ENCODE data around the gene ASCC2.
A peak's percentile ranks its signal among the peaks of the same experiment; 100 is the strongest.

ASCC2 gene

DNA sequence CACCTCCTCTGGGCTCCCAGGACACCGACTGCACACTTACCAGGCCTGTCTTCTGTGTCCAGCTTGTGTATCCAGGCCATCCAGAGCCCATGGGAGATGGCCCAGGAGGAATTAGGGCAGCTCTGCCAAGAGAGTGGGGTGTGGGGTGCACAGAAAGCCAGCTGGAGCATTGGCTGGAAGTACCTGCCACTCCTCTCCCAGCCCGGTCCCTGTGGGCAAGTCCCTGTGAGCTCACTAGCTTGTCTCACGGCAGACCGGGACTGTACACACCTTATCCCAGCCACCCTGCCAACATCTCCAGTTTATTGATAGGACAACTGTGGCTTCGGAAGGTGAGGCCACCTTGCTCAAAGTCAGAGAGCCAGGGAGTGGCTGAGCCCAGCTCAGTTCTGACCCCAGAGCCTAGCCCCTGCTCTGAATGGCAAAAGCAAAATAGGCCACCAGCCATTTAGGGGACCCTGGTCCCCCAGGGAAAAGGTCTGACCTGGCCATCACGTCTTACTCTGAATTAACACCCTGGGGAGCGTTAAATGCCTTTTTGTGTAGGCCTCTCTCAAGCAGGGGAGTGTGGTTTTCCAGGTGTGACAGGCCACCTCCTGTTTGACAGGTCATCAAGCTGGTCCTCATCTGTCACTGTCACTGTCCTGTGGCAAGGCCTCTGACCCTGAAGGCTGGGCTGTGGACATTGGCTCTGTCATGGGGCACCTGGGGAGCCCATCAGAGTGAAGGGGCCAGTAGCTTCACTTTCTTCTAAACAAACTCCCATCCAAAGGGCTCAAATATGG, 55.8 kb downstream of the ASCC2 start:
- H3K4me3 ChIP-seq (replicated peaks in 1 of 2; ENCODE audit: low read depth in 2 of 2, low read length in 2 of 2), result no peak overlapping the region
- TF ChIP-seq, protein P1, sequence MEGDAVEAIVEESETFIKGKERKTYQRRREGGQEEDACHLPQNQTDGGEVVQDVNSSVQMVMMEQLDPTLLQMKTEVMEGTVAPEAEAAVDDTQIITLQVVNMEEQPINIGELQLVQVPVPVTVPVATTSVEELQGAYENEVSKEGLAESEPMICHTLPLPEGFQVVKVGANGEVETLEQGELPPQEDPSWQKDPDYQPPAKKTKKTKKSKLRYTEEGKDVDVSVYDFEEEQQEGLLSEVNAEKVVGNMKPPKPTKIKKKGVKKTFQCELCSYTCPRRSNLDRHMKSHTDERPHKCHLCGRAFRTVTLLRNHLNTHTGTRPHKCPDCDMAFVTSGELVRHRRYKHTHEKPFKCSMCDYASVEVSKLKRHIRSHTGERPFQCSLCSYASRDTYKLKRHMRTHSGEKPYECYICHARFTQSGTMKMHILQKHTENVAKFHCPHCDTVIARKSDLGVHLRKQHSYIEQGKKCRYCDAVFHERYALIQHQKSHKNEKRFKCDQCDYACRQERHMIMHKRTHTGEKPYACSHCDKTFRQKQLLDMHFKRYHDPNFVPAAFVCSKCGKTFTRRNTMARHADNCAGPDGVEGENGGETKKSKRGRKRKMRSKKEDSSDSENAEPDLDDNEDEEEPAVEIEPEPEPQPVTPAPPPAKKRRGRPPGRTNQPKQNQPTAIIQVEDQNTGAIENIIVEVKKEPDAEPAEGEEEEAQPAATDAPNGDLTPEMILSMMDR (IDR thresholded peaks at IDR 0.05; ENCODE audit: low read depth, low read length), result no peak
- peak; percentile 43 to 50 for DNase-seq (ENCODE audit: low read depth in 2 of 2)

DNA sequence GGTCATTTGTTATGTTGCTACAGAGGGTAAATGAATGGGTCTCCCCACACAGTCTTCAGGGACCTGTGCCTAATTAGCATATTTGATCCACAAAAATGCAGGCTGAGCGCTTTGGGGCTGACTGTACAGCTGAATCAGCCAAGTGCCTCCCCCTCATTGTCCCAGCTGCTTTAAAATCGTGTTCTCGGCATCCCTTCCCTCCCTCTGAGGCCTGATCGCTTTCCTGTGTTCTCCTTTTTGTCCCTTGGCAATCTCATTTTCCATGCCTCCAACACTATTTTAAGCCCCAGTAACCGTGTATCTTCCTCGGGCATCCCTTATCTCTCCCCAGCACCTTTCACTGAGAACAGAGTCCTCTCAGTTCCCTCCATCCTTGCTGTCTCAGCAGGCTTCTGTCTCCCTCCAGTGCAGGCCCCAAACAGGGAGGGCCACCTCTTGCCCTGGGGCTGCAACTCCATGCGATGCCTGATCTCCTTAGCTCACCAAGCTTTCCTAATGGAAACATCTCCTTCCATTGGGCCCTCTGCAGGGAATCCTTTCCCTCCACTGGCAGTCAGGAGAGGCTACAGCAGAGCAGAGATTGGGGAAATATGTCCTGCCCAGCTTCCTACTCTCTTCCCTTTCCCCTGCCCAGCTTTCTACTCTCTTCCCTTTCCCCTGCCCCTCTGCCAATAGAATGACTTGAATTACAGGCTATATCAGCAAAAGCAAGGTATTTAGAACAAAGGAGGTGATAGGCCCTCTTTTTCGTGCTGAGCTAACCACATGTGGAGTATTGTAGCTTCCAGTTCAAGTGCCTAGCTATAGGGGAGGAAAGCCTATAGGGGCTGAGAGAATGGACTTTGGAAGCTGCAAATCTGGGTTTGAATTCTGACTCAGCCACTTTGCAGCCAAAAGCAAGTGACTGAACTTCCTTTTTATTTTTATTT, 57.1 kb downstream of the ASCC2 start:
- TF ChIP-seq, protein P1 (IDR thresholded peaks at IDR 0.05; ENCODE audit: low read depth, low read length), result no peak
- DNase-seq (ENCODE audit: low read depth in 2 of 2), result peak; percentile 75 to 94

DNA sequence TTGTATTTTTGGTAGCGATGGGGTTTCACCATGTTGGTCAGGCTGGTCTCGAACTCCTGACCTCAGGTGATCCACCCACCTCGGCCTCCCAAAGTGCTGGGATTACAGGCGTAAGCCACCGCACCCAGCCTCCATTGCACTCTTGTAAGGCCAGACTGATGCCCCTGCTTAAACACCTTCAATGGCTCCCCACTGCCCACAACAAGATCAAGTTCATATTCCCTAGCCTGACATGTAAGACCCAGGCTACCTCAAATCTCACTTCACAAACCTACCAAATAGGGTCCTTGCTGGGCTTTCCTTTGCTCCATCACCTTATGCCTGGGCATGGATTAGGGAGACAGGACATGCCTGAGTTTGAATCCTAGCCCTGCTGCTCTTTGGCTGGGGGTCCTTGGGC, 57.9 kb downstream of the ASCC2 start:
- TF ChIP-seq, protein P1 (IDR thresholded peaks at IDR 0.05; ENCODE audit: low read depth, low read length), result no peak
- peak in 1 of 2 donors; percentile 8 for DNase-seq (ENCODE audit: low read depth in 2 of 2)
- H3K4me3 ChIP-seq (replicated peaks in 1 of 2; ENCODE audit: low read depth in 2 of 2, low read length in 2 of 2), result no peak overlapping the region

More for the DNA sequence above, 57.1 kb downstream of the ASCC2 start:
- H3K4me3 ChIP-seq (replicated peaks in 1 of 2; ENCODE audit: low read depth in 2 of 2, low read length in 2 of 2), result no peak overlapping the region

DNA sequence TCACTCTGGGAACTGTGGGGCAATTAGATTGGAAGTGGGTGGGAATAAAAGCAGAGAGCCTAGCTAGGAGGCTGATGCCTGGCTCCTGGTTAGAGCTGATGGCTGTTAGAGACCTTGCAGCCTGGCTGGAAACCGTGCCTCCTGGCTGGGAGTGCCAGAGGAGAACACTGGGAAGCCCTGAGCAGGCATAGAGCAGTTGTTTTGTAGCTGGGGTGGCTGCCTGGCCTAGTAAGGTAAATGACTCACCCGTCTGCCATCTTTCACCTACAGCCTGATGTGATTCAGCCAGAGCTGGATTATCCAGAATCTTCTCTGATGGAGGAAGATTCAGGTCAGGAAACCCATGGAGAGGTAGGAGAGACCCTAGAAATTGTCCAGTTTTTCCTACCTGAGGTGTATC, 64.8 kb downstream of the ASCC2 start:
- DNase-seq (ENCODE audit: low read depth in 2 of 2), result peak in 1 of 2 donors; percentile 56

DNA sequence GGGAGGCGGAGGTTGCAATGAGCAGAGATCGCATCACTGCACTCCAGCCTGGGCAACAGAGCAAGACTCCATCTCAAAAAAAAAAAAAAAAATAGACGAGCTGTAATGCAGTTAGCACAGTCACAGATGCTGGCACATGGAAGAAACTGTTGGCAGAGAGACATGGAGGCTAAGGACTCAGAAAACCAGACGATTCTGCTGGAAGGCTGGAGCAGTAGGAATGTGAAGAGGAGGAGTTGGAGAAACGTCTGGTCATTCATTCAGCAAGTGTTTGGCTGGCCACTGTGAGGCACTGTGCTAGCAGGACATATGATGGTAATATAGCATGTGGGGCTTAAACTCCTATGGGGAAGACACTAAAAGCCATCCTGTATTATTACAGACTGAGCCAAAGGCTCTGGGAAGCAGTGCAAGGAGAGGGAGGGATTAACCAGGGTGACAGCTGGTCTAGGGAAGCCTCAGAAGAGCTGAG, 65.9 kb downstream of the ASCC2 start:
- DNase-seq (ENCODE audit: low read depth in 2 of 2), result peak; percentile 77 to 91
- TF ChIP-seq, protein P1 (IDR thresholded peaks at IDR 0.05; ENCODE audit: low read depth, low read length), result peak; percentile 64
- no peak overlapping the region for H3K4me3 ChIP-seq (replicated peaks in 1 of 2; ENCODE audit: low read depth in 2 of 2, low read length in 2 of 2)

More for the DNA sequence above, 64.8 kb downstream of the ASCC2 start:
- no peak overlapping the region for H3K4me3 ChIP-seq (replicated peaks in 1 of 2; ENCODE audit: low read depth in 2 of 2, low read length in 2 of 2)
- TF ChIP-seq, protein P1 (IDR thresholded peaks at IDR 0.05; ENCODE audit: low read depth, low read length), result no peak

DNA sequence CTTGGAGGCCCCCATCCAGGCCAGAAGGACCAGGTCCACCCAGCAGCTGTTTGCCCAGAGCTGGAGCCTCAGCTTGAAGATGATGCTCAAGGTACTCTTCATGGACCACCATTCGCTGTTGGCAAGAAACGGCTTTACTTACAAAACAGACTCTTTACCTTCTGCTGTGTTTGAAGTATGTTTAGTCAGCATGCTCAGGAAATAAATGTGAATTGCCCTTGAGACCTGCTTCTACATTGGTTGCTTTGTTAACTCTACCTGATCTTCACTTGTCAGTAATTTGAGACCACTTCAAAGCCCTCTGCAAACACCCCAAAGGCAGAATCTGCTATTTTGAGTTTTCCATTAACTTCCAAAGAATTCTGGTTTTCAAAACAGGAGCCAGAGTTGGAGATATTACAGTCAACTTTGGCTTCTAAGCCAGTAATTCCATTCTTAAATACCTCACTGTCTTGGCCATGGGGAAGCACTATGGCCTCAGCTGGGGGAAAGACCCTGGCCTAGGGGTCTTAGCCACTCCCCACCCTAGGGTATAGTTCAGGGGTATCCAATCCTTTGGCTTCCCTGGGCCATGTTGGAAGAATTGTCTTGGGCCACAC, 68.3 kb downstream of the ASCC2 start:
- no peak overlapping the region for H3K4me3 ChIP-seq (replicated peaks in 1 of 2; ENCODE audit: low read depth in 2 of 2, low read length in 2 of 2)
- TF ChIP-seq, protein P1 (IDR thresholded peaks at IDR 0.05; ENCODE audit: low read depth, low read length), result no peak
- DNase-seq (ENCODE audit: low read depth in 2 of 2), result no peak
